CD14-positive monocyte (primary cell): ENCODE results near the gene TTC28. TPM values are rescaled to one million over a fixed set of nuclear protein-coding genes. Genes with fewer than 3 reads are reported as not detected.

Experiments
- DNase-seq, 3 donors: peaks; one replicate each; pipeline ENCODE4 v3.0.0-alpha.2; 2011 to 2022
- H2AFZ ChIP-seq: 2 replicates; pipeline ENCODE4 v1.6.0; 2012; ENCODE audit warnings: mild to moderate bottlenecking, low read depth, low read length, inconsistent platforms; ENCODE audit not compliant: insufficient read depth, poor library complexity, severe bottlenecking
- H3K27ac ChIP-seq, 2 donors: 1 replicate in 1 of 2; 2 replicates in 1 of 2; pipeline ENCODE4 v1.5.1; 2012 to 2013; ENCODE audit warnings: low read length in 2 of 2, control low read depth in 1 of 2, inconsistent platforms in 1 of 2, low read depth in 1 of 2, mild to moderate bottlenecking in 1 of 2
- H3K27me3 ChIP-seq, 2 donors: one replicate each; pipeline versions ENCODE4 v1.6.0 to v1.6.1; 2011 to 2013; ENCODE audit warnings: low read length in 2 of 2; ENCODE audit not compliant: control insufficient read depth in 2 of 2, insufficient read depth in 2 of 2
- H3K36me3 ChIP-seq, 2 donors: replicated peaks in 1 of 2; 1 replicate in 1 of 2; 2 replicates in 1 of 2; pipeline versions ENCODE4 v1.5.1 to v1.6.1; 2012 to 2013; ENCODE audit warnings: low read length in 2 of 2, control low read depth in 1 of 2, inconsistent platforms in 1 of 2, mild to moderate bottlenecking in 1 of 2; ENCODE audit not compliant: insufficient read depth in 2 of 2, control insufficient read depth in 1 of 2
- H3K4me1 ChIP-seq, 2 donors: 1 replicate in 1 of 2; 2 replicates in 1 of 2; pipeline versions ENCODE4 v1.5.1 to v1.6.1; 2012 to 2013; ENCODE audit warnings: low read length in 2 of 2, control low read depth in 1 of 2, inconsistent platforms in 1 of 2, mild to moderate bottlenecking in 1 of 2, moderate library complexity in 1 of 2; ENCODE audit not compliant: insufficient read depth in 2 of 2, control insufficient read depth in 1 of 2
- H3K4me2 ChIP-seq: replicated peaks from 2 replicates; pipeline ENCODE3; 2012; ENCODE audit warnings: low read length, moderate library complexity, mild to moderate bottlenecking; ENCODE audit not compliant: poor library complexity, severe bottlenecking; ENCODE audit errors: extremely low read depth
- H3K4me3 ChIP-seq, 3 experiments: fragments of 200-600 bp in 1 of 3; sonication (generic) in 1 of 3; replicated peaks in 1 of 3; 1 replicate in 2 of 3; 2 replicates in 1 of 3; pipeline ENCODE4 v1.5.1; 2011 to 2013; ENCODE audit warnings: low read length in 3 of 3, mild to moderate bottlenecking in 3 of 3, control low read depth in 2 of 3, low read depth in 2 of 3, inconsistent platforms in 1 of 3, moderate library complexity in 1 of 3
- H3K79me2 ChIP-seq: 2 replicates; pipeline ENCODE4 v1.6.0; 2012; ENCODE audit warnings: mild to moderate bottlenecking, control low read depth, inconsistent platforms, low read length, moderate library complexity; ENCODE audit not compliant: insufficient read depth
- H3K9ac ChIP-seq: 2 replicates; pipeline ENCODE4 v1.6.0; 2017; ENCODE audit warnings: low read length, mild to moderate bottlenecking; ENCODE audit not compliant: insufficient read depth, poor library complexity, severe bottlenecking
- H3K9me3 ChIP-seq, 2 donors: replicated peaks in 1 of 2; 1 replicate in 1 of 2; 2 replicates in 1 of 2; pipeline versions ENCODE4 v1.5.1 to v1.6.1; 2012 to 2013; ENCODE audit warnings: low read length in 2 of 2, control low read depth in 1 of 2; ENCODE audit not compliant: control insufficient read depth in 1 of 2, insufficient read depth in 1 of 2
- H4K20me1 ChIP-seq: 2 replicates; pipeline ENCODE4 v1.6.0; 2012; ENCODE audit warnings: mild to moderate bottlenecking, low read length, control low read depth, moderate library complexity; ENCODE audit not compliant: insufficient read depth
- H3K27ac Mint-ChIP-seq, 7 donors: one replicate each; pipeline ENCODE4 v1.8.0; 2020; ENCODE audit warnings: mild to moderate bottlenecking in 7 of 7, mixed read lengths in 7 of 7, moderate library complexity in 6 of 7, inconsistent platforms in 2 of 7
- H3K27me3 Mint-ChIP-seq, 3 donors: one replicate each; pipeline ENCODE4 v1.8.0; 2021 to 2022; ENCODE audit warnings: low read depth in 3 of 3, mild to moderate bottlenecking in 3 of 3, mixed read lengths in 3 of 3, moderate library complexity in 3 of 3, inconsistent platforms in 1 of 3
- H3K36me3 Mint-ChIP-seq, 2 donors: one replicate each; pipeline ENCODE4 v1.8.0; 2020; ENCODE audit warnings: mixed read lengths in 2 of 2, inconsistent platforms in 1 of 2, mild to moderate bottlenecking in 1 of 2
- H3K4me1 Mint-ChIP-seq: one replicate; pipeline ENCODE4 v1.8.0; 2020; ENCODE audit warnings: mild to moderate bottlenecking, mixed read lengths
- H3K4me3 Mint-ChIP-seq, 2 donors: one replicate each; pipeline ENCODE4 v1.8.0; 2020; ENCODE audit warnings: mild to moderate bottlenecking in 2 of 2, mixed read lengths in 2 of 2, moderate library complexity in 1 of 2
- H3K9me3 Mint-ChIP-seq, 7 donors: one replicate each; pipeline ENCODE4 v1.8.0; 2020 to 2022; ENCODE audit warnings: mixed read lengths in 7 of 7, mild to moderate bottlenecking in 6 of 7, moderate library complexity in 6 of 7, inconsistent platforms in 2 of 7
- WGBS: methylation state at CpG from one replicate; pipeline ENCODE4 v1.1.5; 2013; ENCODE audit warnings: missing lambda C conversion rate; ENCODE audit not compliant: insufficient coverage; 5-methylcytosine and 5-hydroxymethylcytosine counted together
- intact Hi-C, 2 donors: fragments of 100-400 bp; cut with micrococcal nuclease; formaldehyde crosslinking; loops; one replicate each; pipeline versions ENCODE4 v1.15.0 to v1.15.1; 2023
- polyA plus RNA-seq, 3 donors: library from polyadenylated mRNA; depleted of rRNA in 1 of 3; unstranded in 2 of 3; stranded (reverse) in 1 of 3; fragments of 300-500 nt in 2 of 3; fragments of >200 nt in 1 of 3; fragmentation: Illumina TruSeq in 2 of 3; gene quantifications; 1 replicate in 2 of 3; 2 replicates in 1 of 3; pipeline ENCODE4 v1.2.3, GENCODE V29; 2012 to 2021
- TF ChIP-seq, protein P1 (sequence below): fragments of 200-600 bp; IDR thresholded peaks from one replicate; pipeline ENCODE4 v1.8.0; 2022; ENCODE audit warnings: antibody characterized with exemption, mild to moderate bottlenecking

Gene TTC28
- polyA plus RNA-seq, 3 donors = 0.24 to 0.61 TPM; not detected in 1

DNA sequence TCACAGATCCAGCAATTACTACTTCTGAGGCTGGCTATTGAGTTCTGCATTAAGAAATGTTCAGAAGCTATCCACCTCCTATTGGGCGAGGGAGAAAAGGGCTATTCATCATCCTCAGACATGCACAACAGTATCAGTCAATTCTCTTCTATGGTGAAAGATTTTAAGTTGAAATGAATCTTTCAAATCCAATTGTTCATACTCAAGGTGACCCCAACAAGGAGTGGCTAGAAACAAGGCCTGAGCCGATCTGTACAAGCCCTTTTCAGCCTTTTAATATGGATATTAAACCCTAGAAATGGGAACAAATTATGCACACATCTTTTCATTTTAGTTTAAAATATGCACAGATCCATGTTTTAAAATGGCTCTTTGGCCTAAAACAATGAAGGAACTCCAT is 457.1 kb downstream of the TTC28 start:
- H3K9me3 Mint-ChIP-seq = peaks cover 0 to 3% (median 0%) of the 10 kb centered on the region in 7 donors
- no peak overlapping the region for H3K4me3 ChIP-seq
- no peak overlapping the region for H3K4me2 ChIP-seq
- no peak for DNase-seq
- no peak overlapping the region for H3K27ac ChIP-seq
- H3K79me2 ChIP-seq = no peaks in the 10 kb centered on the region
- no peak overlapping the region for H3K4me3 Mint-ChIP-seq
- H3K9ac ChIP-seq = no peak overlapping the region
- H4K20me1 ChIP-seq = no peaks in the 10 kb centered on the region
- no peaks in the 10 kb centered on the region for H3K36me3 ChIP-seq
- H3K27me3 ChIP-seq = no peaks in the 10 kb centered on the region
- TF ChIP-seq, protein P1, sequence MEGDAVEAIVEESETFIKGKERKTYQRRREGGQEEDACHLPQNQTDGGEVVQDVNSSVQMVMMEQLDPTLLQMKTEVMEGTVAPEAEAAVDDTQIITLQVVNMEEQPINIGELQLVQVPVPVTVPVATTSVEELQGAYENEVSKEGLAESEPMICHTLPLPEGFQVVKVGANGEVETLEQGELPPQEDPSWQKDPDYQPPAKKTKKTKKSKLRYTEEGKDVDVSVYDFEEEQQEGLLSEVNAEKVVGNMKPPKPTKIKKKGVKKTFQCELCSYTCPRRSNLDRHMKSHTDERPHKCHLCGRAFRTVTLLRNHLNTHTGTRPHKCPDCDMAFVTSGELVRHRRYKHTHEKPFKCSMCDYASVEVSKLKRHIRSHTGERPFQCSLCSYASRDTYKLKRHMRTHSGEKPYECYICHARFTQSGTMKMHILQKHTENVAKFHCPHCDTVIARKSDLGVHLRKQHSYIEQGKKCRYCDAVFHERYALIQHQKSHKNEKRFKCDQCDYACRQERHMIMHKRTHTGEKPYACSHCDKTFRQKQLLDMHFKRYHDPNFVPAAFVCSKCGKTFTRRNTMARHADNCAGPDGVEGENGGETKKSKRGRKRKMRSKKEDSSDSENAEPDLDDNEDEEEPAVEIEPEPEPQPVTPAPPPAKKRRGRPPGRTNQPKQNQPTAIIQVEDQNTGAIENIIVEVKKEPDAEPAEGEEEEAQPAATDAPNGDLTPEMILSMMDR = no peak
- intact Hi-C loops = no loop called here
- H2AFZ ChIP-seq = no peak overlapping the region
- WGBS = no CpG with 5 or more reads among the region's 2 CpGs
- H3K4me1 ChIP-seq = no peaks in the 10 kb centered on the region
- H3K36me3 Mint-ChIP-seq = no peaks in the 10 kb centered on the region
- no peaks in the 10 kb centered on the region for H3K9me3 ChIP-seq
- no peak overlapping the region for H3K27ac Mint-ChIP-seq
- H3K4me1 Mint-ChIP-seq = no peaks in the 10 kb centered on the region
- H3K27me3 Mint-ChIP-seq = peaks cover 1 to 2% (median 1%) of the 10 kb centered on the region in 3 donors

DNA sequence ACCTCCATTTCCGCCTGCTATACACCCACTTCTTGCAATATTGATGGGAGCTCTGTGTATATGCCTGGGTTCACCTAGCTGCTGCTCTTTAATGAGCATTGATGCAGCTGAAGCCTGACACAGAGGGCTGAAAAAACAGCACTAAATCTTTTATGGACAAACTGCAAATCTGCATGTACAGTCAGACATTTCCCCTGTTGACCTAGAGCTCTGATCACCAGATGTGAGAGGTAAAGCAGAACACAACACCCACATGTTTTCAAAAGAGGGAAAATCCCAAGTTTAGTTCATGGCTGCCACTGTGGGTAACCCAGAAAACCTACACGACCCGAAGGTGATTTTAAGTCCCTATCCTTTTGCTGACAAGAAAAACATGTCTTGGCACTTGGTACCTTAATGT is 457.6 kb downstream of the TTC28 start:
- H3K79me2 ChIP-seq = no peaks in the 10 kb centered on the region
- no peaks in the 10 kb centered on the region for H4K20me1 ChIP-seq
- Mint-ChIP-seq H3K27ac (no peak overlapping the region), H3K9me3 (peaks cover 0 to 3% (median 0%) of the 10 kb centered on the region in 7 donors), H3K4me1 (no peaks in the 10 kb centered on the region), H3K4me3 (no peak overlapping the region), H3K36me3 (no peaks in the 10 kb centered on the region), H3K27me3 (peaks cover 1 to 2% (median 1%) of the 10 kb centered on the region in 3 donors)
- no peak overlapping the region for H3K4me3 ChIP-seq
- H3K9ac ChIP-seq = no peak overlapping the region
- no peaks in the 10 kb centered on the region for H3K36me3 ChIP-seq
- H3K27ac ChIP-seq = no peak overlapping the region
- intact Hi-C loops = no loop called here
- TF ChIP-seq, protein P1 = no peak
- H3K4me2 ChIP-seq = no peak overlapping the region
- H2AFZ ChIP-seq = no peak overlapping the region
- WGBS = no CpG with 5 or more reads among the region's 3 CpGs
- no peaks in the 10 kb centered on the region for H3K4me1 ChIP-seq
- DNase-seq = no peak
- H3K9me3 ChIP-seq = no peaks in the 10 kb centered on the region
- H3K27me3 ChIP-seq = no peaks in the 10 kb centered on the region
